OCI-LY1 (cell line): Measurements from ENCODE around the gene ABR.

Experiments
- EZH2 ChIP-seq: fragments of 200-600 bp; sonication (generic), shearing (Covaris generic); IDR thresholded peaks from 2 replicates; pipeline ENCODE4 v1.8.0; 2017; ENCODE audit warnings: borderline replicate concordance, mixed run types, mild to moderate bottlenecking, antibody characterized with exemption, low read length, moderate library complexity, mixed read lengths
- TF ChIP-seq, protein P1 (sequence below): fragments of 200-600 bp; sonication (generic), shearing (Covaris generic); IDR thresholded peaks from 2 replicates; pipeline ENCODE4 v1.5.1; 2017; ENCODE audit warnings: mild to moderate bottlenecking, antibody characterized with exemption, low read length, moderate library complexity, mixed read lengths

GRCh38 chr17:1222321-1222720, 42.5 kb upstream of the ABR start:
- TF ChIP-seq, protein P1, sequence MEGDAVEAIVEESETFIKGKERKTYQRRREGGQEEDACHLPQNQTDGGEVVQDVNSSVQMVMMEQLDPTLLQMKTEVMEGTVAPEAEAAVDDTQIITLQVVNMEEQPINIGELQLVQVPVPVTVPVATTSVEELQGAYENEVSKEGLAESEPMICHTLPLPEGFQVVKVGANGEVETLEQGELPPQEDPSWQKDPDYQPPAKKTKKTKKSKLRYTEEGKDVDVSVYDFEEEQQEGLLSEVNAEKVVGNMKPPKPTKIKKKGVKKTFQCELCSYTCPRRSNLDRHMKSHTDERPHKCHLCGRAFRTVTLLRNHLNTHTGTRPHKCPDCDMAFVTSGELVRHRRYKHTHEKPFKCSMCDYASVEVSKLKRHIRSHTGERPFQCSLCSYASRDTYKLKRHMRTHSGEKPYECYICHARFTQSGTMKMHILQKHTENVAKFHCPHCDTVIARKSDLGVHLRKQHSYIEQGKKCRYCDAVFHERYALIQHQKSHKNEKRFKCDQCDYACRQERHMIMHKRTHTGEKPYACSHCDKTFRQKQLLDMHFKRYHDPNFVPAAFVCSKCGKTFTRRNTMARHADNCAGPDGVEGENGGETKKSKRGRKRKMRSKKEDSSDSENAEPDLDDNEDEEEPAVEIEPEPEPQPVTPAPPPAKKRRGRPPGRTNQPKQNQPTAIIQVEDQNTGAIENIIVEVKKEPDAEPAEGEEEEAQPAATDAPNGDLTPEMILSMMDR = no peak
- no peak for TF ChIP-seq EZH2
